Uterus (tissue), 2 donors: ENCODE measurements around the gene GMPR2.

ENCODE experiments used
- POLR2A ChIP-seq, 2 donors: fragments of 450-650 bp; IDR thresholded peaks; one replicate each; pipeline ENCODE4 v1.6.1; 2016; ENCODE audit warnings: antibody characterized with exemption in 2 of 2, mild to moderate bottlenecking in 1 of 2, moderate library complexity in 1 of 2
- TF ChIP-seq, protein P1 (sequence below), 4 experiments: fragments of 200-600 bp in 2 of 4; fragments of 450-650 bp in 2 of 4; sonication (generic) in 2 of 4; IDR thresholded peaks; one replicate each; pipeline ENCODE4 v1.5.1; 2016 to 2019; ENCODE audit warnings: antibody characterized with exemption in 4 of 4, mild to moderate bottlenecking in 2 of 4, moderate library complexity in 1 of 4

DNA sequence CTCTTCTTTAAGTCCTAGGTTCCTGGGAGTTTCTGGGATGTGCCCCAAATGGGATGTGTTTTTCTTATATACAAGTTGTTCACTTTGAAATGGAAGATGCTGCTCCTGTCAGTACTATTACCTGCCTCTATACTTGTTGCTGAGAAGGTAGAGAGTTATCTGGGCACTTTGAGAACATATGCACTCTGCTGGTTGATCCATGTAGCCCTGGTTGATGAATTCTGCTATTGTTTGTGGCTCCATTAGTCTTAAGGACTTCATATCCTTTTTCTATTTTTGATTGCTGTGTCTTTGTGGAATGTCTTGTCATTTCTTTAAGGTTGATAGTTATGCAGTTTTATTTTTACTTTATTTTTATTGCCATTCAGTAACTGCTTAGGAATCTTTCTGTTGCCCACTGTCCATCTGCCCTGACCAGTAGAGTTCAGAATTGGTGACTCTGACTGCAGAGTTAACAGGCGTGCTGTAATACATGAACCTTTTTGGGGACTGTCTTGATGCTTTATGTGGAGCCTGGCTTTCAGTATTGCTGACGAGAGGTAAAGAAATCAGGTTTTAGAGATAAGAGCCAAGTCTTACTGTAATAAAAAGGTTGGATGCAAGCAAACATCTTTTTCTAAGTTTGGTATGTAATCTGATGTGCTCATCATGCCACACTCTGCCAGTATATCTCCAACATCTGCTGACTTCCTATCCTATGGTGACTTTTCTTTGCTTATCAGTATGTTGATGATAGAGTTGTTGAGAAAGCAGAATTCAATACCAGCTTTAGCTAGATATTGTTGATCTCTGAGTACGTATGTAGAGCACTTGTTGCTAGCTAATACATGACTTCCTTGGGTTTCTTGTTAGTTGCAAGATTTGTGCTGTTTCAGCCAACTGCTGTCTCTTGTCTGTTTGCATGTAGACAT lies 1.6 kb downstream of the GMPR2 start:
- TF ChIP-seq, protein P1, sequence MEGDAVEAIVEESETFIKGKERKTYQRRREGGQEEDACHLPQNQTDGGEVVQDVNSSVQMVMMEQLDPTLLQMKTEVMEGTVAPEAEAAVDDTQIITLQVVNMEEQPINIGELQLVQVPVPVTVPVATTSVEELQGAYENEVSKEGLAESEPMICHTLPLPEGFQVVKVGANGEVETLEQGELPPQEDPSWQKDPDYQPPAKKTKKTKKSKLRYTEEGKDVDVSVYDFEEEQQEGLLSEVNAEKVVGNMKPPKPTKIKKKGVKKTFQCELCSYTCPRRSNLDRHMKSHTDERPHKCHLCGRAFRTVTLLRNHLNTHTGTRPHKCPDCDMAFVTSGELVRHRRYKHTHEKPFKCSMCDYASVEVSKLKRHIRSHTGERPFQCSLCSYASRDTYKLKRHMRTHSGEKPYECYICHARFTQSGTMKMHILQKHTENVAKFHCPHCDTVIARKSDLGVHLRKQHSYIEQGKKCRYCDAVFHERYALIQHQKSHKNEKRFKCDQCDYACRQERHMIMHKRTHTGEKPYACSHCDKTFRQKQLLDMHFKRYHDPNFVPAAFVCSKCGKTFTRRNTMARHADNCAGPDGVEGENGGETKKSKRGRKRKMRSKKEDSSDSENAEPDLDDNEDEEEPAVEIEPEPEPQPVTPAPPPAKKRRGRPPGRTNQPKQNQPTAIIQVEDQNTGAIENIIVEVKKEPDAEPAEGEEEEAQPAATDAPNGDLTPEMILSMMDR (IDR thresholded peaks at IDR 0.05) = no peak
- no peak for TF ChIP-seq POLR2A (IDR thresholded peaks at IDR 0.05)
